DMS53 treated with DMSO at 0.1 percent for 48 hours (cell line): ENCODE measurements around the gene AP3D1.
"Not testable (repeated sequence)": the region's sequence is repeated elsewhere in the genome, so short reads cannot be mapped to it uniquely, and the experiment has no call there.

Source experiments
- DNase-seq: peaks from one replicate; lab custom pipeline; 2025; ENCODE audit not compliant: unreplicated experiment; lab: John Stamatoyannopoulos, UW

The AP3D1 gene

GRCh38 chr19:2129892-2130770 lies 21.2 kb downstream of the AP3D1 start:
- no peak for DNase-seq

DNA sequence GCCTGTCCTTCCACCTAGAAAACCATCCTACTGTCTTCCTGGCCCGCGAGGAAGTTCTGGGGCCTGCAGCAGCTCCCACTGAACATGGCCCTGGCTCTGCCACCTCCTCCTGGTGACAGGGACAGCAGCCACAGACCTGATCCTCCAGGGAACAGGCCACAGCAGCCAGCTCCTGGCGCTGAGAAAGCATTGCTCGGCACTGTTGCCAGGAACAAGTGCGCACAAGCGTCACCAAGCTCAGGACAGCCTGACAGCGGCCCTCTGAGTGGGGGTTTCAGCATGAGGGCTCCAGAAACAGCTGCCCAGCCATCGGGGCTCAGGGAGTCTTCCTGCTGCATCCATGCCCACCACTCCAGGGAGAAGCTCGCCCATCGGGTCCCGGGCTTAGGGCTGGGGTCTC lies 21.9 kb downstream of the AP3D1 start:
- DNase-seq: no peak

- DNase-seq: no peak
These were observed 22.3 kb downstream of the AP3D1 start for GRCh38 chr19:2129022-2129421.

DNA sequence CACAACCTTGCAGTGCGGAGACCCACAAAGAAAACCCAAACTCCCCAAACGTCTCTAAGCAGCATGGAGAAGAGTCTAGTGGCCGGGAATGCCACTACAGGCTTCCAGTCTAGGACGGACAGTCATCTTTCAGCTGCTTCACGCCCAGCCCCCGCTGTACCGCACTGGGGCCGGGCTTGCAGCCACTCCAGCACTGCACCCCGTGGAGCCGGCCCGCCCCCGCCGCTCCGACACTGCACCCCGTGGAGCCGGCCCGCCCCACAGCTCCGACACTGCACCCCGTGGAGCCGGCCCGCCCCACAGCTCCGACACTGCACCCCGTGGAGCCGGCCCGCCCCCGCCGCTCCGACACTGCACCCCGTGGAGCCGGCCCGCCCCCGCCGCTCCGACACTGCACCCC lies 23.1 kb downstream of the AP3D1 start:
- DNase-seq: not testable (repeated sequence)

DNA sequence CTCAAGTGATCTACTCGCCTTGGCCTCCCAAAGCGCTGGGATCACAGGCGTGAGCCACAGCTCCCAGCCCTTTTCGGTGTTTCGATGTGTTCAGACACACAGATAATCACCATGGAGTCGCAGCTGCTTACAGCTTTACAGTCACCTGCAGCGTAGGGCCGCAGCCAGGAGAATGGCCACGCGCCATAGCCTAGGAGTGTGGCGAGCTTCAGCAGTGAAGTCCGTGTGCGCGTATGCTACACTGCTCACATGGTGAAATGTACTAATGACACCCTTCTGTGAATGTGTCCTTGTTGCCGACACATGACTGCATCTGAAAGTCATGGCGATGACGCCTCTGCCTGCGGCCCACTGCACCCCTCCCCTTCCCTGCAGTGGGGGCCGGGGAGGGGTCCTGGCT lies 23.6 kb downstream of the AP3D1 start:
- DNase-seq: no peak

DNA sequence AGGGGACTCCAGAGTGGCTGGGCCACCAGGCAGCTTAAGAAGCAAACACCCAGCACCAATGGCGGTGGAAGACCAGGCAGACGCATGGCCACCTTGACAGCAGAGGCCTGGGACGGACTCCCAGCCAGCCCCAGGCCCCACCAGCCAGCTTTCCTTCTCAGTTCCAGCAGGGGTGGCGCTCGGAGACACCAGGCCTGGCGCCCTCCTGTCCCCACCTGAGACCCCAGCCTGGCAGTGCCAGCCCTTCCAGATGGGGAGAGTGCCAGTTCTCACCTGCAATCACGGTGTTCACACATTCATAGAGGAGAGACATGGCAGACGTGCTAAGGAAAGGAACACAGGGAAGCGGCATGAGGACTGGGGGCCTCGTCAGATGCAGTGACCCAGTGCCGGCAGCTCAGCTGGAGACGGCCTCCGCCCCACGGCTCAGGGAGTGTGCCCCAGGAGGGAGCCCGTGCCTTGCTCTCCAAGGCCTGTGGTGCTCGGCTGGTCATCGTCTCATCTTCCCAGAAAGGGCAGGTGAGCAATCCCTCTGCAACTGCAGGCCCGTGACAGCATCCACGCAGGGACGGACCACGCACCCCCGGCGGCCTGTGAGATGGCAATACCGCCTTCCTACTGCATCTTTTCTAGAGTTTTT lies 24.4 kb downstream of the AP3D1 start:
- DNase-seq: no peak

GRCh38 chr19:2123682-2124387 lies 27.5 kb downstream of the AP3D1 start:
- DNase-seq: no peak

DNA sequence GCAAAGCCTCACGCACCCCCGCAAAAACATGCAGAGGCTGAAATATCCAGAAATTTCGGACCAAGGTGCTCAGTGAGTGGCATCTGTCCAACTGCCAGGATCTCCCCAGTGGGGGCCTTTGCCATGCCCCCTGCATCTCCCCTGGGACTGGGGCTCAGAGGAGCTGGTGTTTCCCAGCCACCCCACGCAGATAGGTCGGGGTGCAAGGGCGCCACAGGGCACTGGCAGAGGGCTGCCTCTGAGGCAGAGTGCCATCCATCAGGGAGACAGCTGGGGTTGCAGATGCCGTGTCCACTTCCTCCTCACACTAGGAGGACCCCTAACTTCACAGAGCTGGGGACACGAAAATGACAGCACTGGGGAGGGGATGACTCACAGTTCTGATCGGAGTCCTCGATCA lies 28.4 kb downstream of the AP3D1 start:
- DNase-seq: no peak

GRCh38 chr19:2122251-2122650 lies 29.1 kb downstream of the AP3D1 start:
- no peak for DNase-seq

DNA sequence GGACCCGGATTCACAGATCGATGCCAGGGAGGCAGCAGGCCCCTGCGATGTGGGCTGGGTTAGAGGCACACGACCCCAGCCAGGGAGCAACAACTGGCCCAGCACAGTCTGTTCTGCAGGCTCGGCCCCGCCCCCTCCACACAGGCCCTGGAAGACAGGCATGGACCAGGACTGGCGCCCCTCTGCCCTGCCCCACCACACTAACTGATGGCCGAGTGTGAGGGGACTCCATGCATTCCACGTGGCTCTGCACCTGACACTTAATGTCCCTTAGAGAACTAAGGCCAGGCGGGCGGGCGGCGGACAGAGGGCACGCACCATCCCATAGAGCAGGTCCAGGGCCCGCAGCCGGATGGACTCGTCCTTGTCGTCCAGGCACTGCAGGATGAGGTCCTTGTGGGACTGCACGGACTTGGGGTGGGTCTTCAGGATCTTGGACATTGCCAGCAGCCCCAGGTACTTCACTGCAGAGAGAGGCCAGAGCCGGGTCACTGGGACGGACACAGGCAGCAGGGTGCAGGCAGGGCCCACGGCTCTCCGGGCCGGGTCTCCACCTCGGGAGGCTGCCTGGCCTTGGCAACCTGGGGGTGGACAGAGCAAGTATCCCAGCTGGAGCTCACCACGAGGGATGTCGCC lies 29.8 kb downstream of the AP3D1 start:
- DNase-seq: no peak

DNA sequence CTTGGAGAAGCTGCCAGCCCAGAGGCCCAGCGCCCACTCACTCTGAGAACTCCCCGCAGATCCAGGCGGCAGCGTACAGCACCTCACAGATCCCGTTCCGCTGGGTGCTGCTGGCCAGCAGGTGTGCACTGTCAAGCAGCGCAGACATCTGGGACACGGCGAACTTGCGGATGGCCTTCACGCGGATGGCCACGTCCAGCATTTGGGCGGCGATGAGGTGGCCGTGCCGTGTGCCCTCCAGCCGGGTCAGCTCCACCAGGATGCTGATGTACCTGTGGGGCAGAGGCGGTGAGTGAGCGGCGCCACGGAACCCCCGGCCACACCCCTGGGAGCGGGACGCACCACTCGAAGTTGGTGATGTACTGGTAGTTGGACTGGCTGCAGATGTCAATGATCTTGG lies 30.5 kb downstream of the AP3D1 start:
- no peak for DNase-seq

- no peak for DNase-seq
These were observed 31.2 kb downstream of the AP3D1 start for GRCh38 chr19:2119921-2120785.

DNA sequence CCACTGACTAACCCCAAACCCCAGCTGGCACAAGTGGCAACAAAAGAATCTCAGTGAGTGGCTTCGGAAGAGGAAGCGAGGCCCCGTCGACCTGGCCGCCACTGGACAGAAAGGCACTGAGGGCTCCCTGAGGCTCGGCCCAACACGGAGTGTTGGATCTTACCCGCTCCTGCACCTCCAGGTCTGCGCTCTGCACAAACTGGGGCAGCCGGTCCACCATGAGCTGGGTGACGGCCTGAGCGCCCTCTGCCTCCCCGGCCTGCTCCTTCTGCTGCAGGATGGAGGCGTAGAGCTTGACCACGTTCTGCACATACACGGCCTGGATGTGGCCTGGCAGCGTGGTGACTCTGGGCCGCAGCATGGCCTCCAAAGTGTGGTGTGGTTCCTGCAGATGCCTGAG lies 32.9 kb downstream of the AP3D1 start:
- DNase-seq: no peak

DNA sequence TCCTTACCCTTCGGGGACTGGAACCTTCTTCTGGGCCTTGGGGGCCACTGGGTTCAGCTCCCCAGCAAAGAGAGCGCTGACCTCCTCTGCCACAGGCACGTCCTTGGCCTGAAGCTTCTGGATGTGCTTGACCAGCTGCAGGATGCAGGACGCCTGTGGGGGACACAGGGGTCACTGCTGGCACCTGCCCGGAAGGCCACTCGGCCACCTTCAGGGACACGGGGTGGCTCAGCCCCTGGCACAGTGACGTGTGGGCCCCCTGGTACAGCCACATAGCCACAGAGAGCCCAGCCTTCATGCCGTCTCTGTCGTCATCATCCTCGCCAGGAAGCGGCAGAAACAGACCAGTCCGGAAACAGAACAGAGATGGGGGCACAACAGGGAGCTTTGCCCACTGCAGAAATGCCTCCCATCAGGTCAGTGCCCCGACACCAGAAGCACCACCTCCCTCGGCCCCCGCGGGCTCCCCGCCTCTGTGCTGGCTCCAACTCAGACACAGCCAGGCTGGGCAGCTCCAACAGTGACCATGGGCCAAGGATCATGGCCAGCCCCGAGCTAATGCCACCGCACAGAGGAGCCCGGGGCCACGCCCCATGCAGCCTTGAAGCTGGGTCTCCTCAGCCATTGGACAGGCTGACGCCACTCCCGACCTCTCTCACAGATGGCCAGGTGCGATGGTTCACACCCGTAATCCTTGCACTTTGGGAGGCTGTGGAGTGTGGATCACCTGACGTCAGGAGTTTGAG lies 34.0 kb downstream of the AP3D1 start:
- DNase-seq: no peak

DNA sequence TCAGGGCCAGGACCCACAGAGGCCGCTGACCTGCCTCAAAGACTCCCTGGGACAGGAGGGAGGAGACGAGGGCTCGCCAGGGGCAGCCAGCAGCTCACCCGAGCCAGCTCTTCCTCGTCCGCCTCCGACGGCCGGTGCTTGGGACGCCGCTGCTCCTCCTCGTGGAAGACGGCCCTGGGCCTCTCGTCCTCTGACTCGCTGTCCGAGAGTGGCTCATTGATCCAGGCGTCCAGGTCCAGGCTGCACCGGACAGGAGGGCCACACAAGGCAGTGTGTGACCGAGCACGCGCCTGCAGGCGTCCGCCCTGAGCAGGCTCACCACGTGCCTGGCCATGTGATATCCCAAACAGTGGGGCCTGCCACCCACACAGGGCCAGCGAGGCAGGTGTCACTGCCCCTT lies 34.9 kb downstream of the AP3D1 start:
- no peak for DNase-seq

DNA sequence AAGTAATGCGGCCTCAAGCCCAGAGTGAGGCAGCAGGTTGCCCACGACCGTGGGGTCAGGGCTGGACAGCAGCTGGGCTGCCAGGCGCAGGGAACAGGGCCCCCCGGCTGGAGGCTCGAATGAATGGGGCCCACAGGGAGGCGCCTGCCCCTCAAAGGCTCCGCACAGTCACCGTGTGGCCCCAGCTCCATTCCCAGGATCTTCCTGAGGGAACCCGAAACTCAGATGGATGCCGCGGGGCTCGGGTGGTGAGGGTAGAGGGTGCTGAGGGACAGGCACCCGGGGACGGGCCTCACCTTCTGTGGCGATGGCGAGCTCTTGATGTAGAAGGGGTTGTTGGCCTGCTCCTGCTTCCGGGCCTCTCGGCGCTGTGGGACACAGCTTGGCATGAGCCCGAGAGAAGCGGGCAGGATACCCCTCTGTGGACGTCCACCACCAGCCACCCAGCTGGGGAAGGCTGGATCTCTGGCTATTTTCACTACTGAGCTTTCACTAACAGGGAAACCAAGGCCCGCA lies 35.4 kb downstream of the AP3D1 start:
- no peak for DNase-seq

- no peak for DNase-seq
These were observed 36.0 kb downstream of the AP3D1 start for GRCh38 chr19:2115324-2115723.

DNA sequence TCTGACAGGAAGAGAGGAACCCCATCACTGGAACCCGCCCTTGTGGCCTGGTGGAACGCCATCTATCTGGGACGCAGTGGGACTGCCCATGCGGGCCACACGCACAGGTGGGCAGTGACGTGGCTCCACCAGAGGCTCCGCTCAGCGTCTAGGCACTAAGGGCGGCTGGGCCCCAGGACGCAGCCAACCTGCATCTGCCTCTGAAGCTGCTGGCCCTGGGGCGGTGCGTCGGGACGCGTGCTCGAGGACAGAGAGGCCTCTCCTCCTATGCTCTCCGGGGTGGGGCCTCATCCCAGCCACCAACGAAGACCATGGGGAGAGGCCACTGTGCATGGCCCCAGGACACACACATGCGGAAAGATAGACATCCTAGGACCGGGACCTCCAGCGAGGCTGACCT lies 36.5 kb downstream of the AP3D1 start:
- DNase-seq: no peak

DNA sequence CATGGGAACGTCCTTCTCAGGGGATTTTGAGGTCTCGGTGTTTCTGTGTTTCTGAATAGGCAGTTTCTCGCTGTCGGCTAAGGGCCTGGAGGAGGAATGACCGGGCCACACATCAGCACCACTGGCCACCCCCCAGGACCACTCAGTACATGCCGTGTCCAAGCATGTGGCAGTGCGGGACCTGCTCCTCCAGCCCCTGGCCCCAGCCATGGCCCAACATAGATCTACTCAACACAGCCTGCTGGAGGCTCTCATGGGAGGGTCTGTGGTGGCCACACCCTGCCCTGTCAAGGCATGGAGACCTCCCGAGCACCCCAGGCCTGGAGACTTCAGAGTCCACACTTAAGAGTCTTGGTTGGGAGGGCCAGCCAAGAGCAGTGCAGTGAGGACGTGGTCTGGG lies 37.1 kb downstream of the AP3D1 start:
- DNase-seq: no peak
